ENCODE data around the gene FTO.

Gene FTO

DNA sequence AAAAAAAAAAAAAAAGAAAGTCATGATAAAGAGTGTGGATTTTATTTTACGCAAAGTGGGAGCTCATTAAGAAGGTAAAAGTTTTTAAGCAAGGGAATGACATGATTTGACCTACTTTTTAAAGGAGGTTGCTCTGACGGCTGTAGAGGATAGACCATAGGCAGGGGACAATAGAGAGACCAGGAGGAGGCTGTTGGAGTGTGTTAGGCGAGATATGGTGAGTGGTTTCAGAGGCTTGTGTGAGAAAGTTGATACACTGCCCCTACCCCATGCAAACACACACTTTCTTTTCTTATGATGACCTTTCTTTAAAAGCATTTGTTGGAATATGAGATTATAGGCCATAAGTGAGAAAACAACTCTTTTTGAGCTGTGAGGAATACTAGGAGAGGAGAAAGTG, 82.0 kb downstream of the FTO start:
- DNase-seq = no peak

DNA sequence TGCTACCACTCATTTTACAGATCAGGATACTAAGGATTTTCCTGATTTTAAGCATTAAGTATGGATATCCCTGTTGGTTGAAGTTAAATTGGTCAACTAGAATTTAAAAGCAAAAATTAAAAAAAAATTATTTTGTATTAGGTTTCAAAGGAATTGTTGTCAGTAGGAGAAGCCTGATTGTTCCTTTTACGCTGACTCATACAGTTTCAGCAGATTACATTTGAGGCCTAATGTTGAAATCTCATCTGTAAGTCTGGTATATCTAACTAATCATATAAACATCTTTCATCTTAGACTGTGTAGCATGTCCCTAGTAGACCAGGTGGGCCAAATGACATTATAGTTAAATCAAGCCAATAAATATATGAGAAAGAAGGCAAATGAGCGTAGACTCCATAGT, 83.5 kb downstream of the FTO start:
- no peak for DNase-seq

DNA sequence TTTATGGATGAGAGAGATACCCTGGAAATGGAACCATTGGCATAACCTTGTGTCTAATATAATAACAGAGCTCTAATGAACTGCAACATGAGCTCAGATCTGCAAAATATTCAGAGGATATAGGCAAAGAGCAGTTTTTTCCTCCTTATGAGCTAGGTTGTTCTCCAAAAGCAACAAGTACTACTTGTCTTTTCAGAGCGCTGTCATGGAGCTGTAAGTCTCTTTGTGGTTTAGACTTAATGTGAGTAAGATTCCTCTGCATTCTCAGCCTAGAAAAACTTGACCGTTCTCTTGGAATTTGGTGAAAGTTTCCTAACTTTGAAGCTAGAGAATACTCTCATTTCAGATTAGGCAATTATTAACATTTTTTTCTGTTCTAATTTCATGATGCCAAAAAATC, 85.2 kb downstream of the FTO start:
- DNase-seq = no peak

DNA sequence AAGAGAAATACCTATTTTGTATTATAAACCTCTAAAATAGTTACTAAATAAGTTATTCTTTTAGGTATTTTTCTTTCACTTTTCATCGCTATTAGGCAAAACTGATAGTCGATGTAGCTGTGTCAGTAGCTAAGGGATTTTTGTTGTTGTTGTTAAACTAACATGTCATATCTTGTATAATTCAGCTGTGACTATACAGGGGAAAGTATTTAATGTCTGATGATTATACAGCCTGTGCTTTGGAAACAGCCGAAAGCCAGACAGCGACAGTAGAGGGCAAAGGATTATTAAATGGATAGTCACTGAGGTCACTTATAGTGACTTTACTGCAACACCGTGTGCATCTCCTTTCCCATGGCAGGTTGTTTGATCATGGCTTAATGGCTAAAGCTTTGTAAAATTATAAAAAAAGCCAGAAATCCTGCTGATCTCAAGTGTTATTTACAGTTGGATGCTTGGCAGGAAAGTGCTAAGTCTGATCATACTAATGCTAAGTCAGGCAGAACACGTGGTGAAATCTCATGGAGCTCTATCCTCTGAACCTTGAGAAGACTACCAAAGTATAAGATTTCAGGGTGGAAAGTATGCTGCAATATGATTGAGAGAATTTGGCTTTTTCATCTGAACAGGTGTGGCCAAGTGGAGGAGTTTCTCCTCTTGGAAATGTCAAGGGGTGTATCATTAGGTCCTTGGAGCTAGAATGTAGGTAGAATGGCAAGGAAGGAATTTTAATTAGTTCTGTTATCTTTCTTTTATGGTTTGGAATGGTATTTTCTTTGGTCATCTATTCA, 88.4 kb downstream of the FTO start:
- no peak for DNase-seq

DNA sequence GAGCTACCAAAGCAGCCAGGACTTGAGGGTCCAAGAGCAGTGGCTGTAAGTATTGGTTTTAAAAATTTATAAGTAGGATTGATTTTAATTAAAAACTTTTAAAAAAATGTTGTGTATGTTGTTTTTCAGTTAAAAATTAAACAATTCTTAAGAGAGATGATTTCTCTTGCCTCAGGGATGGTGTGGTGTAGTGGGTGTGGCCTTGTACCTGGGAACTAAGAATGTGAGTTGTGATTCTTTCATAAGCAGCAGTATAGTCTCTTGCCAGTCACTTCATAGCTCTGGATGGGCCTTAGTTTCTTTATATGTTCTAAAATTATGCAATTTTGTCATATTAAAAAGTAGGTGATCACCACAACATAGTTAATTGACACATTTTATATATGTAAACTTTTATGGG, 99.5 kb downstream of the FTO start:
- DNase-seq = no peak

DNA sequence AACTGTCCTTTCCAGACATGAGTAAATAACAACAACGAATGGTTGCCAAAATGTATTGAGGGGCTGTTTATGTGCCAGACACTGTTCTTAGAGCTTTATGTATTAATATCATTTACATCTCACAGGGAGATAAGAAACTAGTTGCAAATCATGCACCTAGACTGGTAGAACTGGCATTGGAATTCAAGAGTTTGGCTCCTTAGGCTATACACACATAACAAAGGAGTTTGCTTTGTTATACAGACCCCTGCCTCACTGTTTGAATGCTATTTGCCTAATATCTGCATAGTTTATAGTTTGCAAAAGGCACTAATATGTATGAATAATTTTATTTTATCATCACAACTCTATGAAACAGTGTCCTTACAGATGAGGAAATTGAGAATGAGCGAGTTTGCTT, 100.0 kb downstream of the FTO start:
- no peak for DNase-seq

DNA sequence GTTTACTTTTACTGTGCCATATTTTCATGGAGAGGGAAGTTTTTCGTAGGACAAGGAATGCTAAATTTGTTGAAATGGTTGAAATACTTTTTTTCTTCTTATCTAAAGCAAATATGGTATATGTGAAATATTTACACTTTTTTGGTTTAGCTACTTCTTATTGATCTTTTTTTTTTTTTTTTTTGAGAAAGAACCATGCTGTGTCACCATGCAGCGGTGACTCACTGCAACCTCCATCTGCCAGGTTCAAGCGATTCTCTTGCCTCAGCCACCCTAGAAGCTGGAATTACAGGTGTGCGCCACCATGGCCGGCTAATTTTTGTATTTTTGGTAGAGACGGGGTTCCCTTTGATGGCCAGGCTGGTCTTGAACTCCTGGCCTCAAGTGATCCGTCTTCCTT, 100.5 kb downstream of the FTO start:
- DNase-seq = no peak

DNA sequence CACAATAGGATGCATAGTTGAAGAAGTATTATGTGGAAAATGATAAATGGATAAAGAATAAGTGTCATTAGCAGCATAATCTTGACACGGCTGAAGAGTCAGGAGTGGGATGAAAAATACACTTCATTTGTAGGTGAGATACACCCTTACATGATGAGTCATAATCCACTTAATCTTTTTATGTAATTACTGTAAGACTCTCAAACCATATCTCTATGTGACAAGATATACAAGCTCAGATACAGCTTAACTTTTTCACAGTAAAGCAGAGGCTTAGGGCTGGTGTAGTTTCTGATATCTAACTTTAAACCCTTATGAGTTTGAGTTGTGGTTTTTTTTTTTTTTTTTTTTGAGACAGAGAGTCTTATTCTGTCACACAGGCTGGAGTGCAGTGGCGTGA, 101.2 kb downstream of the FTO start:
- DNase-seq = no peak

DNA sequence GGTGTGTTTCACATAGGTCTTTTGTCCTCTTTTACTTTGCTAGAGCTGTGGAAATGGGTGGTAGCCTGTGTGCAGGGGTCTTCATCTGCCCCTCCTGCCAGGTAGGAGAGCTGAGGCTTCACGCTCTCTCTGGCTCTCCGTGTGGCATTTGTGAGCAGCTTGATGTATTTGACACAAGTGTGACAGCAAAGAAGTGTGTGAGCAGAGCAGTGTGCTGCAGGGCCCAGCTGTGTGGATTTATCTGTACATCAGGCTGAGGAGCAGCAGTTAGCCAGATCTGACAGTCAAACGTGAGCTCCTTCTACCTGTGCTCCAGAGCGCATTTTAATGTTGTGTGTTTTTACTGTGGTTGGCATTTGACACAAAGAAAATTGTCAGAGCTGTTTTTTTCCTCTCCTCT, 101.8 kb downstream of the FTO start:
- DNase-seq = no peak

DNA sequence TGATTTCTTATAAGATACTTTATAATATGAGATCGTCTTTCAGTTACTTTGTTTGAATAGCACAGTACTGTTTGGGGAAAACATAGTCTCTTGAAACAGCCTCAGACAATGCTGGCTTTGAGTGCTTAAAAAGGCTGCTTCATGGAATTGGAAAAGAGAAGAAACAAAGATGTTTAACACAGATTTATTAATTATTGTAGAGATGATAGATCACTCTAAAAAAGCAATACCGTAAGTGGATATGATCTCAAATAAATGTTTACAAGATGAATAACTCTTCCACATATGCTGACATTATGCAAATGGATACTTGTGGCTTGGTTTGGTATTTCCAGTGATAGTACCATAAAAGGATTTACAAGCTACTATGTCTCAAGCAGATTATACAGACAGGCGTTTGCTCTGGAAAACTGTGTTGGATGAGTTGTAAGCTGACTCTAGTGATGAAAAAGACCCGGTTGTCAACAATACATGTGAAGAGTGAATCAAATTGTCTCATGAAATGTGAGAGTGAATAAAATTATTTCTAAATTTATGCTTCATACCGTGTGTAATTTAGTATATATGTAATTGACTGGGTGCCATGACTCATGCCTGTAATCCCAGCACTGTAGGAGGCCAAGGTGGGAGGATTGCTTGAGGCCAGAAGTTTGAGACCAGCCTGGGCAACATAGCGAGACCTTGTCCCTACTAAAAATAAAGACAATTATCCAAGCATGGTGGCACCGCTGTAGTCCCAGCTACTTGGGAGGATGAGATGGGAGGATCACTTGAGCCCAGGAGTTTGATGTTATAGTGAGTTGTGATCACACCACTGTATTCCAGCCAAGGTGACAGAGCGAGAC, 105.4 kb downstream of the FTO start:
- DNase-seq = no peak

DNA sequence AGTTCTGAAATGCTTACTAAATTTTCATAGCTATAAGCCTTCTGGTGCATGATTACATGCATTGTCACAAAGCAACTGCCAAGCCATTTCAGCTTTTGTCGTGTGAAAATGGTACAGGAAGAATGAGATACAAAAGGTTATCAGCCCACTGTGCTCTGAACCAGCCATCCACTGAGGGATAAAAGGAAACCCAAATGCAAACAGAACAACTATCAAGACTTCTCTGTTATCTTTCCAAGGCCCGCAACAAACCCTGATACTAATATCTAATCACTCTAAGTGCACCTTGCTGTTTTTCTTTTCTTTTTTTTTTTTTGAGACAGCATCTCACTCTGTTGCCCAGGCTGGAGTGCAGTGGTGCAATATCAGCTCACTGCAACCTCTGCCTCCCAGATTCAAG, 109.0 kb downstream of the FTO start:
- no peak for DNase-seq

DNA sequence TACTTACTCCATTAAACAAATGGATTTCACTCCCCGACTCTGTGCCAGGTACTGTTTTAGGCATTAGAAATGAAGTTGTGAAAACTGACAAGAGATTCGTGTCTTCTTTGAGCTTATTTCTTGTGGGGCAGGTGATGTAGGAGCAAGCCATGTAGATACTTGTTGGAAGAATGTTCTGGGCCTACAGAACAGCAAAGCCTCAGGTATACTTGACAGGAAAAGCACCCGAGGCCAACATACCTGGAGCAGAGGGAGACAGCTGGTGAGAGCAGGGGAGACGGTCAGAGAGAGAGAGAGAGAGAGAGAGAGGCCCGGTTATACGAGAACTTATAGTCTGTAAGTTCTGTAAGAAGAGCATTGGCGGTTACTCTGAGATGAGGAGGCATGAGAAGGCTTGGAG, 110.8 kb downstream of the FTO start:
- DNase-seq = no peak

DNA sequence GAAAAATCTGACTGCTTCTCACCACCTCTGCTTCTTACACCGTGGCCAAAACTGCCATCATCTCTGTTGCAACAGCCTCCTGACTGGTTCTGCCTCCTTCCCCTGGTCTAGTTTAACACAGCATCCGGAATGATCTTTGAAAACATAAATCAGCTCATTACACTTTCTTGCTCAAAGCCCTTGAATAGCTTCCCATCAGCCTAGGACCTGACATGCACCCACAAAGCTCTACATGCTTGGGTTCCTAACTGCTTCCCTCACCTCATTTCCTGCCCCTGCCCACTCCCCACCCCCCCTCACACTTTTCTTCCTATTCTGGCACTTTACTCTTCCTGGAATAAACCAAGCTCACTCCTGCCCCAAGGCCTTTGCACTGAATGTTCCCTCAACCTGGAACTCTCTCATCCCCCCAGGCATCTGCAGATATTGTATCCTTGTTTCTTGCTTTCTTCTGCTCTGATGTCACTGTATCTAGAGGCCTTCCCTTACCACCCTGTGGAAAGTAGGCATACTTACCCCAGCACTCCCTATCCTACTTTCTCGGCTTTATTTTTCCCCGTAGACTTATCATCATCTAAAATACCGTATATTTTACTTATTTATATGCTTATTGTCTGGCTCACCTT, 112.4 kb downstream of the FTO start:
- DNase-seq = no peak

DNA sequence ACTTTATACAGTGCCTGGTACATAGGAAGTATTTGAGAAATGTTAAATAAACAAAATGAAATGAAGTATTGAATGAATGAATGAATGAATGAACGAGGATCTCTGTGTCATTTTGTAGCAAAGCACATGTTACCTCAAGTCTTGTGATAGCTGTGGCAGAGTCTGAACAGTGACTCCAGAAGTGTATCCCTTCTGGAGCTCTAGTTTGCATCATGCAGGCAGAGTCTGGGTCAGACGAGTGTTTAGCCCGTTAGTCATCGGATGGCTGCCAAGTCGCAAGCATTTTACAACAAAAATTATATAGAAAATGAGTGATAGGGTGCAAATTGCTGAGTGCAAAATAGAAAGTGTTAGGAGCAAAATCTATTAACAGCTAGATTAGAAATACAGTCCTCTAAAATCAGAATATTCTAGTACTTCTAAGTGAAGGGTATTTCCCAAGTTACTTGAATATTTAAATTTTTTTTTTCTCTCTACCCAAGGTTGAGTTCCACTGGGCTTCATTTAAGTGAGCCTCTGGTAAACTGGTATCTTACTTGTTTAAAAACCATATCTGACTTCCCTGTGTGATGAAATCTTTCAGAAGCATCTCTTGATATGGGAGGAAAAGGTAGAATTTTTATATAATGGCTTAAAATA, 113.3 kb downstream of the FTO start:
- DNase-seq = no peak

DNA sequence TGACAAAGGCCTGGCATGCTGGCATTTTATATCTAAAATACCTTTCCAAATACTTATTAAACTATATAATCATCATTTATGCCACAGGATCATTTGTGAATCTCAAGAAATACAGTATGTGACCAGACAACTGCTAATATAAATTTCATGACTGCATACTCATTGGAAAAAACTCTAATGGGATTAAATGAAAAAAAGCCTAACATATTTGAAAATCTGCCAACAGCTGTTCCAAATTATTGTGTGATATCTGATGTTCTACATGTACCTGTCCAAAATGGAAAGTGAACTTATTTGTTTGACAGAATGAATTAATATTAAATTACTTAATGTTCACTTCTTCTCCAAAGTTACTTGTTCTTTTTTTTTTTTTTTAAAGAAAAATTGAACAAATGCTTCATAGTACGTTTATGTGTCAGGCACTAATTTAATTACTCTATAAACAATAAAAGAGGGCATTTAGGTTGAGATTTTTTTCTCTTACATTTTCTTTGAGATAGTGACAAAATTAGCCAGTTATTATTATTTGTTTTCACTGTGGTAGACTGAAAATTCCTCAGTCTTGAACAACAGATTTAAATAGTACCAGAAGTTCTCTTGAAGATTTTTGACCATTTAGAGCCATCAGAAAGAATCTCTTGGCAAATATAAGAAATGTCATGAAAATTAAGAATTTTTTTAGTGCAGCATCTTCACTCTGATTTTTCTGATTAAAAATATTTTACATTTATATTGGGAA, 114.0 kb downstream of the FTO start:
- DNase-seq = no peak

DNA sequence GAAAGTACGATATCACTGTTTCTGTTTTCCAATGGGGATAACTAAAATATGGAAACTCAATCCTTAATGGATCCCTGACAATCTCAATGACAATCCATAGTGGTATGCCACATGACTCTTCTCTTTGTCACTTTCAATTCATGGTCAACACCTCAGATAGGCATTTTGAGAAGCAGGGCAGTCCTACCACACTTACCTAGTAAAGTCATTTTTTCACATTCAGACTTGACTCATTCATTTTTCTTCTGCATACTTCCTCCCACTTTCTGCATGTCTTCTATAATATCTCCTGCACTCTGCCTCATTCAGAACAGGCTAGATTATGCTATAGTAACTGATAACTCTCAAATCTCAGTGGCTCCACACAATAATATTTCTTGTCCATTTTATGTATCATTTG, 117.5 kb downstream of the FTO start:
- DNase-seq = no peak

DNA sequence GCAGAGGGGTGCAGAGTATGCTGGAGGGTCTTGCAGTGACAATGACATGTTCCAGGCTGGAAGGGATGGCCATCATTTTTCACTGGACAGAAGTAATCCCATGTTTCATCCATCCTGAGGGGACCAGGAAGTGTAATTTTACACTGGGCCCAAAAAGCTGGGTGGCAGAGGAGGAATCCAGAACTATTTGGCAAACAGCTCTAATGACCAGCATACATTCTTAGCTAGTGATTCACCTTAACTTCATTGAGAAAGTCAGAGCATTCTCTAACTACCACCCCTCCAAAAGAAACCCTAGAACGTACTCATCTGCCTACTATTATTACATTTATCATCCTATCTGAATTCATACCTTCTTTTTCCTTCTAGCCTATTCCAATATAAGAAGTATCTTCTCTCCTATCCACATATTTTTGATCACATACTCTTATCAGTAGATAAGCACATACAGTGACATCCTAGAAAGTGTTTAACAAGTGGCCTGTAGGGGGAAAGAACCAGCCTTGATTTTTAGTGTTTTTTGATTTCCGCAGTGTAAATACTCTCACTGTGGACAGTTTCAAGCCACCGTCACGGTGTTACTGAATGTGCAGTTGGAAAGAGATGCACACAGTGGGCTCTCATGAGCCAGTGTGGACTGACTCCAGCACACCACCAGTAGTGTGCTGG, 118.1 kb downstream of the FTO start:
- no peak for DNase-seq

DNA sequence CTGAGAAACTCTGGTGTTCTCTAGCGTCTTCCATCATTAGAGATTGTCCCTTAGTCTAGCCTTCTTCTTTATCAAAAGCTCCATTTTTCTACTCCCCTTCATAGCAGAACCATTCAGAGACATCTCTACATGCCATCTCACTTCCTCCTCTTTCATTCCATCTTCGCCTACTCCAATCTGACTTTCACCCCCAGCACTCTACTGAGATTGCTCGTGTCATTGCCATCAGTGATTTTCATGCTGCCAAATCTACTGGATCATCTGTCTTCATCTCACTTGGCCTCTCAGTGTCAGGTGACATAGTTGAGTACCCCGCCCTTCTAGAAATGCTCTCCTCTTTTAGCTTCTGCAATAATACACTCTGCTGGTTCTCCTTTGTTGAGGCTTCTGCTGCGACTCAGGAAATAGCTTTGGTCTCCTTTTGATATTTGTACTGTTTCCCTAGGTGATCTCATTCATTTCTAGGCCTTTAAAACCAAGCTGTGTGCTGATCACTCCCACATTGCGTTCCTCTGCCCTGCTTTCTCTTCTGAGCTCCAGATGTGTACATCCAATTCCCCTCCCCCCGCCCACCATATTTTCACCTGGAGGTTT, 119.1 kb downstream of the FTO start:
- DNase-seq = no peak

DNA sequence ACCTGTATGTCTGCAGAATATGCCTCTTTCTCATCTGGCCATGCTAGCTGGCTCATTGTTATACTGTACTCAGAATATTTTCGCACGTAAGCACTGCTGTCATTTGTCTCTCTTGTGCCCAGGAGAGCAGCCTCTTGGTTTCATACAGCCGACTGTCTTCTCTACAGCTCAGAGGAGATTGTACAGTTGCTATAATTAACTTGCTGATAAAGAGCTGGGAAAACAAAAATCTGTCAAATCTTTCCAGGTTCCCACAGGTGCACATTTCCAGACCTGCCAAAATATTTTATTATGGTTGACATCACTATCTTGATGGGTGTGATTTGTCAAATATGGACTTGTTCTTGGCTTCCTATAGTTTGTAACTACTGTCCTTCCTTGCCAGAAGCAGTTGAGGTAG, 122.7 kb downstream of the FTO start:
- no peak for DNase-seq

DNA sequence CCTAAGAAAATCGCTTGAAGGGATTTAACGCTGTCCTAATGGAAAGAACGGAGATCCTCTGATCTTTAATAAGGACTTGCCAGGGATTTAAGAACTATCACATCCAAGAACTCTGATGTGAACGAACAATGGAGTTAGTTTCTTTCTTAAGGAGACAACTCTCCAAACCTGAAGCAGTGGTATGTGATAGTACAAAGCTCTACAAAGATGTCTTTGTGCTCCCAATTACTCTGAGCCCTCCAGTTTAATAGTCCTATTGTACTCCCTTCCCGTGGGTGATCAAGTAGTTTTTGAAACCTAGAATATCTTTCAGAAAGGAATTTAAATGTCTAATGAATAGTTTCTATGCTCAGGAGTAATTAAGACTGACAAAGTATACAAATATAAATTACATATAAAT, 123.8 kb downstream of the FTO start:
- no peak for DNase-seq

DNA sequence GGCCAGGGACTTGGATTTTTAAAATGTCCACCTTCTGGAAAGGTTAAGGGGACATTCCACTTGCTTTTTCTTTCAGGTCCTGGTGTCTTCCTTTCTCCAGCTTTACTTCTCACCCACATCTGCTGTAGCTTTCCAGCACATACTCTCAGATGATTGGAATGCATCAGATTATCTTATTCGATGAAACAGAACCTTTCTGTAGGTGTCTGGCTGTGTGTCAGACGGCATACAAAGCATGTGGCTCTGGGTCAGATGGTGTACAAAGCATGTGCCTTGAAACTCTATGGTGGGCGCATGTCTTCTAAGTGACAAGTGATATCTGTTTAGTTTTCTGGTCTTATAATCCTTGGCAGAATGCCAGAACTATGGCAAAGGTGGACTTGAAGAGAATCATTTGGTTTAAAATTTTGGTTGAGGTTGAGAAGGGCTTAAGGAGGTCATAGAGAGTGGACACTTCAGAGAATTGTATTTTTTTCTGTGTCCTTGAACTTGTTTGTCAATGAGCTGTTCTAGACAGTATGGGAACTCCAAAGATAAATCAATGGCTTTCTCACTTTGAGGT, 125.3 kb downstream of the FTO start:
- DNase-seq = no peak
